ENCODE data around the gene MARK3. TPM values are rescaled to one million over a fixed set of nuclear protein-coding genes. Genes with fewer than 3 reads are reported as not detected.

The MARK3 gene
- total and polyA plus RNA-seq, 8 donors, result 52.6 to 157 (median 95.0) TPM

DNA sequence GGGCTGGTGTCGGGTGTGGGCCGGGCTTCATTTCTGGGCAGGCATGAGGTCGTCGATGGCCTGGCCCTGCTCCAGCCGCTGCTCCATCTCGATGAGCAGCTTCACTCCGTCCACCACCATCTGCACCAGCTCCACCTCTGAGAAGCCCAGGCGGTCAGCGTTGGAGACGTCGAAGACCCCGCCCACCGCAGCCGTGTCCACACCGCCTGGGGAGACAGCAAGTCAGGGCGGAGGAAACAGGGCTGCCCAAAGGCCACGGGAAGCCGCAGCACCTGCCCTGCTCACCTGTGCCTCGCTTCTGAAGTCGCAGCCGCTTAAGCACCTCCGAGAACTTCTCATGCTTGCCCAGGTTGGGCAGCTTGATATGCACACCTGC is 134.6 kb downstream of the MARK3 start:
- H3K27me3 ChIP-seq, result peaks cover 0 to 33% (median 20%) of the 10 kb centered on the region in 3 donors
- TF ChIP-seq POLR2AphosphoS5 (IDR thresholded peaks at IDR 0.05), result no peak
- intact Hi-C loops (cut with DNase I; ENCODE audit: low total_unique reads), result loop anchor here (2.0 kb wide), 1 partner anchor 27 kb away; no protein-coding TSS in a partner anchor
- 44 to 59% (median 54%) methylated on average over 21 to 22 of the region's 22 CpGs for WGBS, 5 donors
- peaks cover 6 to 13% (median 7%) of the 10 kb centered on the region in 4 donors for H3K36me3 ChIP-seq
- peak; percentile 46 to 51 for DNase-seq
- H3K9me3 ChIP-seq, result no peaks in the 10 kb centered on the region
- H3K4me3 ChIP-seq, result peak overlapping the region; percentile 60 to 80 (median 68)
- H3K27ac ChIP-seq, result peak overlapping the region; percentile 75 to 94 (median 91)
- peaks cover 49 to 74% (median 66%) of the 10 kb centered on the region in 4 donors for H3K4me1 ChIP-seq

GRCh38 chr14:103520269-103520656 is 135.0 kb downstream of the MARK3 start:
- Histone ChIP-seq H3K4me1 (peaks cover 53 to 78% (median 69%) of the 10 kb centered on the region in 4 donors), H3K27me3 (peaks cover 0 to 33% (median 20%) of the 10 kb centered on the region in 3 donors), H3K36me3 (peaks cover 6 to 13% (median 7%) of the 10 kb centered on the region in 4 donors), H3K27ac (peak overlapping the region; percentile 75 to 94 (median 91)), H3K9me3 (no peaks in the 10 kb centered on the region), H3K4me3 (peak overlapping the region; percentile 60 to 80 (median 68))
- intact Hi-C loops (cut with DNase I; ENCODE audit: low total_unique reads), result no loop called here
- DNase-seq, result no peak
- 36 to 89% (median 45%) methylated on average over 3 to 10 of the region's 10 CpGs for WGBS, 5 donors
- no peak for TF ChIP-seq CTCF (IDR thresholded peaks at IDR 0.05)

DNA sequence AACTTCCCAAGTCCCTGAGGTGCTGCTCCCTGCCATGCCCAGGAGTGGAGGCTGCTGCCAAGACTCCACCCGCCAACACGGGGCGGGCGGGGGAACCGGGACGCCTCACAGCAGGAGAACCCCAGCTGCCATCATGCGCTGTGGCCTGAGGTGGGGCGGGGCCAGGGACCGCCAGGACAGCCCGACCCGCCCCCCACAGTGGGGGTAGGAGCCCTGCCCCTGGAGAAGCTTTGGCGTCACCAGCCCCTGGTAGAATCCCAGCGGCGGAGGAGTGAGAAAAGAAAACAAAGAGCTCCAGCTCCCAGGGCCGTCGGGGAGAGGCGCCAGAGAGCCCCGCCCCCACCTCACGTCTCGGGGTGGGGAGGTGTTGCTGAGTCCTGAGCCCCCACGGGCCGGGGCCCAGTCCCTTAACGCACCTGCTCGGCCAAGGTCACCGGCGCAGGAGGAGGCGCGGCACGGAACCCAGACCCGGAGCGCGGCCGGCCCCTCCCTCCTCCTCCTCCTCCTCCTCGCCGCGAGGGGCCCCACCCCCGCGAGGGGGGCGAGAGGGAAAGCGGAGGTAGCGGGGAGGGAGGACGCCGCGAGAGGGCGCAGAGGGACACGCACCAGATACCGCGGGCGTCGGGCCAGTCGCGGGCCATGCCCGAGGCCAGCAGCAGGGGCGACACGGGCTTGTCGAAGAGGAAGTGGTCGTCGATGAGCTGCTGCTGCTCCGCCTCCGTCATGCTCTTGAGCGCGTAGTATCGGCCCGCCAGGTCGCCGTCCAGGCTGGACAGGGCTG is 135.6 kb downstream of the MARK3 start:
- intact Hi-C loops (cut with DNase I; ENCODE audit: low total_unique reads), result no loop called here
- Histone ChIP-seq H3K27me3 (peaks cover 0 to 33% (median 20%) of the 10 kb centered on the region in 3 donors), H3K27ac (peak overlapping the region; percentile 75 to 94 (median 91)), H3K9me3 (no peaks in the 10 kb centered on the region), H3K4me1 (peaks cover 59 to 83% (median 75%) of the 10 kb centered on the region in 4 donors), H3K4me3 (peak overlapping the region; percentile 60 to 80 (median 68)), H3K36me3 (peaks cover 6 to 13% (median 7%) of the 10 kb centered on the region in 4 donors)
- DNase-seq, result peak; percentile 87 to 95
- WGBS, 5 donors, result 0 to 2% (median 1%) methylated on average over 3 to 66 of the region's 66 CpGs
- no peak for TF ChIP-seq EP300 (IDR thresholded peaks at IDR 0.05)
- no peak for TF ChIP-seq POLR2A (IDR thresholded peaks at IDR 0.05)
- TF ChIP-seq CTCF (IDR thresholded peaks at IDR 0.05), result peak in 5 of 7 experiments; percentile 42 to 66 (median 44)
- TF ChIP-seq POLR2AphosphoS5 (IDR thresholded peaks at IDR 0.05), result peak; percentile 20 to 73 (median 73)

DNA sequence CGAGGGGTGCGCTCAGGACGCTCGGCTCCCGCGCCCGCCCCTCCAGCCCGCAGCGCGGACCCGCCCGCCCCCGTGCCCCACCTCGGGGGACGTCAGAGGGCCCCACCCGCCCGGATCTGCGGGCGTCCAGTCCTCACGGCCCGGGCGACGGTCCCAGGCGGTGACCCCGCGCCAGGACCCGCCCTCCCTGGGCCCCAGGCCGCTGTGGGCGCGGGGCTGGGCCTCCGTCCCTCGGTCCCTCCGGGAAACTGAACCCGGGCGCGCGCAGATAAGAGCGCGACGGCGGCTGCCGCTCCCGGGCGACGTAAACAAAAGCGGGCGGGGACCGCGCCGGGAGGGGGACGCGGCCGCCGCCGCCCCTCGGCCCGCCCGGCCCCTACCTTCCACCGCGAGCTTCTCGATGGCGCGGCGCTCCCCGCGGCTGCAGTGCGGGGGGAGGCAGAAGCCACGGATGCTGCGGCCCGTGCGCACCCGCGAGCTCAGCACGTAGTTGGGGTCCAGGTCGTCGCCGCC is 136.3 kb downstream of the MARK3 start:
- peaks cover 0 to 33% (median 20%) of the 10 kb centered on the region in 3 donors for H3K27me3 ChIP-seq
- H3K4me3 ChIP-seq, result peak overlapping the region; percentile 60 to 80 (median 68)
- peaks cover 65 to 90% (median 81%) of the 10 kb centered on the region in 4 donors for H3K4me1 ChIP-seq
- peak overlapping the region; percentile 75 to 94 (median 91) for H3K27ac ChIP-seq
- no peaks in the 10 kb centered on the region for H3K9me3 ChIP-seq
- 0 to 1% (median 0%) methylated on average over 2 to 76 of the region's 77 CpGs; no CpG with 5 or more reads in 1 of the 5 donors for WGBS, 5 donors
- TF ChIP-seq CTCF (IDR thresholded peaks at IDR 0.05) (no peak), POLR2AphosphoS5 (IDR thresholded peaks at IDR 0.05) (peak in 1 of 3 donors; percentile 3)
- DNase-seq, result peak in 1 of 2 donors; percentile 67
- intact Hi-C loops (cut with DNase I; ENCODE audit: low total_unique reads), result no loop called here
- peaks cover 6 to 13% (median 7%) of the 10 kb centered on the region in 4 donors for H3K36me3 ChIP-seq
